Measurements from ENCODE around the gene DNAH6. TPM values are rescaled to one million over a fixed set of nuclear protein-coding genes. Genes with fewer than 3 reads are reported as not detected.
"Not testable (repeated sequence)": the region's sequence is repeated elsewhere in the genome, so short reads cannot be mapped to it uniquely, and the experiment has no call there.

Gene DNAH6
- total RNA-seq, 1 experiment from 2014 or later = 1.6 TPM

GRCh38 chr2:84548303-84548702 is 32.0 kb downstream of the DNAH6 start:
- H3K79me2 ChIP-seq (ENCODE audit: insufficient read depth, low read length) = no peaks in the 10 kb centered on the region
- ATAC-seq (no peak), DNase-seq (ENCODE audit: low read depth, low spot score) (no peak)
- H3K27ac ChIP-seq (ENCODE audit: low read depth, low read length) = no peak overlapping the region
- intact Hi-C loops (cut with micrococcal nuclease) = no loop called here
- RAD21 ChIA-PET (ENCODE audit: low non-redundant PET in 1 of 2, low total read pairs in 2 of 2, uncharacterized antibody in 2 of 2, unreplicated experiment in 2 of 2) = no interaction called here
- no peak overlapping the region for H2AFZ ChIP-seq (ENCODE audit: low read depth, low read length, poor library complexity, severe bottlenecking)
- no peaks in the 10 kb centered on the region for H3K27me3 ChIP-seq (ENCODE audit: insufficient read depth, low read length)
- no peaks in the 10 kb centered on the region for H4K20me1 ChIP-seq (ENCODE audit: insufficient read depth)
- no peaks in the 10 kb centered on the region for H3K4me1 ChIP-seq (ENCODE audit: control insufficient read depth in 1 of 2, insufficient read depth in 2 of 2, low read length in 2 of 2)
- H3K9me2 ChIP-seq (ENCODE audit: insufficient read depth) = no peaks in the 10 kb centered on the region
- H3K9ac ChIP-seq (ENCODE audit: low read length) = no peak overlapping the region
- no peak for TF ChIP-seq FOSL1 (IDR thresholded peaks at IDR 0.05; ENCODE audit: low read depth)
- POLR2A ChIA-PET = no interaction called here
- no peaks in the 10 kb centered on the region for H3K36me3 ChIP-seq (ENCODE audit: control insufficient read depth in 1 of 2, insufficient read depth in 2 of 2, low read length in 2 of 2)
- no peaks in the 10 kb centered on the region for H3K9me3 ChIP-seq (ENCODE audit: control insufficient read depth in 1 of 2, insufficient read depth in 1 of 2, low read depth in 1 of 2, low read length in 2 of 2)
- no TSS peak for BruUV-seq (replicated peaks)
- no peak overlapping the region for H3K4me3 ChIP-seq (replicated peaks in 1 of 2; ENCODE audit: low read depth in 1 of 2, low read length in 2 of 2)
- H3K4me2 ChIP-seq (ENCODE audit: low read length) = no peak overlapping the region
- CTCF ChIA-PET = no interaction called here

DNA sequence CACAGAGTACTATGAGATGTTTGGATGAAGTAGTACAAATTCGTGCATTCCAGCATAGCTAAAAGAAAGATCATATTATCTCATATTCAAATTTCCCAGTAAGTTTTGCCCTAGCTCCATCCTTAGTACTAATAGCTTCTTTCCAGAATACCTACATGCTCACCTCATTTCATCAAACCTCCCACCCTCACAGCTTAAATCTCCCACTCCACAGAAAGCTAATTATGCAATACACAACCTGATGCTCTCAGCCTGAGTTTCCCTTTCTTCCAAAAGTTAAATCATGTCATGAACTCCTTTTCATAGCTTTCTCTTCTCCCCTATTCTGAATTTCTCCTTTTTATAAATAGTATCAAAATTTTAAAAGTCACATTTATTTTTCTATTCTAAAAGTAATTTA is 34.6 kb downstream of the DNAH6 start:
- DNase-seq (ENCODE audit: low read depth, low spot score) (no peak), ATAC-seq (no peak)
- BruUV-seq (replicated peaks) = no TSS peak

DNA sequence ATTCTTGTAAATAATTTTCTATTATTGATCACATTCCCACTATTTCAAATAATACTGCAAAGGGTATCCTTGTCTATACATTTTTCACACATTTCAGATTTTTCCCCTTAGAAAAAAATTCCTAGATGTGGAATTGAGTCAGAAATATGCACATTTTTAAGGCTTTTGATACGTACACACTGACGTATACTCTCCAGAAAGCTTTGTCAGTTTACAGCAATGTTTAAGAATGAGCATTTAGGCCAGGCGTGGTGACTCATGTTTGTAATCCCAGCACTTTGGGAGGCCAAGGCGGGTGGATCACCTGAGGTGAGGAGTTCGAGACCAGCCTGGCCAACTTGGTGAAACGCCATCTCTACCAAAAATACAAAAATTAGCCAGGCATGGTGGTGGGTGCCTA is 35.2 kb downstream of the DNAH6 start:
- DNase-seq (ENCODE audit: low read depth, low spot score); CTCF ChIA-PET; H3K4me2 ChIP-seq (ENCODE audit: low read length); H3K4me3 ChIP-seq (replicated peaks in 1 of 2; ENCODE audit: low read depth in 1 of 2, low read length in 2 of 2); BruUV-seq (replicated peaks); intact Hi-C loops (cut with micrococcal nuclease); RAD21 ChIA-PET (ENCODE audit: low non-redundant PET in 1 of 2, low total read pairs in 2 of 2, uncharacterized antibody in 2 of 2, unreplicated experiment in 2 of 2); H3K9ac ChIP-seq (ENCODE audit: low read length); ATAC-seq; POLR2A ChIA-PET; H3K27me3 ChIP-seq (ENCODE audit: insufficient read depth, low read length); H3K27ac ChIP-seq (ENCODE audit: low read depth, low read length); H2AFZ ChIP-seq (ENCODE audit: low read depth, low read length, poor library complexity, severe bottlenecking); H3K9me3 ChIP-seq (ENCODE audit: control insufficient read depth in 1 of 2, insufficient read depth in 1 of 2, low read depth in 1 of 2, low read length in 2 of 2); H3K36me3 ChIP-seq (ENCODE audit: control insufficient read depth in 1 of 2, insufficient read depth in 2 of 2, low read length in 2 of 2); H4K20me1 ChIP-seq (ENCODE audit: insufficient read depth); H3K9me2 ChIP-seq (ENCODE audit: insufficient read depth); H3K79me2 ChIP-seq (ENCODE audit: insufficient read depth, low read length); H3K4me1 ChIP-seq (ENCODE audit: control insufficient read depth in 1 of 2, insufficient read depth in 2 of 2, low read length in 2 of 2): not testable (repeated sequence)

More for the DNA sequence above, 34.6 kb downstream of the DNAH6 start:
- Histone ChIP-seq H3K4me1 (ENCODE audit: control insufficient read depth in 1 of 2, insufficient read depth in 2 of 2, low read length in 2 of 2) (peaks cover 0 to under 1% of the 10 kb centered on the region in 2 experiments; a peak in 1 of 4 replicates), H3K4me3 (replicated peaks in 1 of 2; ENCODE audit: low read depth in 1 of 2, low read length in 2 of 2) (no peak overlapping the region), H3K9me3 (ENCODE audit: control insufficient read depth in 1 of 2, insufficient read depth in 1 of 2, low read depth in 1 of 2, low read length in 2 of 2) (no peaks in the 10 kb centered on the region), H3K27me3 (ENCODE audit: insufficient read depth, low read length) (no peaks in the 10 kb centered on the region), H2AFZ (ENCODE audit: low read depth, low read length, poor library complexity, severe bottlenecking) (no peak overlapping the region), H3K4me2 (ENCODE audit: low read length) (no peak overlapping the region), H3K27ac (ENCODE audit: low read depth, low read length) (no peak overlapping the region), H3K9me2 (ENCODE audit: insufficient read depth) (no peaks in the 10 kb centered on the region), H4K20me1 (ENCODE audit: insufficient read depth) (no peaks in the 10 kb centered on the region), H3K9ac (ENCODE audit: low read length) (no peak overlapping the region), H3K79me2 (ENCODE audit: insufficient read depth, low read length) (no peaks in the 10 kb centered on the region), H3K36me3 (ENCODE audit: control insufficient read depth in 1 of 2, insufficient read depth in 2 of 2, low read length in 2 of 2) (no peaks in the 10 kb centered on the region)
- ChIA-PET POLR2A (no interaction called here), CTCF (no interaction called here), RAD21 (ENCODE audit: low non-redundant PET in 1 of 2, low total read pairs in 2 of 2, uncharacterized antibody in 2 of 2, unreplicated experiment in 2 of 2) (no interaction called here)
- TF ChIP-seq POLR2A (IDR thresholded peaks at IDR 0.05; ENCODE audit: borderline replicate concordance, extremely low read depth, insufficient read depth, insufficient read length) (no peak), RAD21 (IDR thresholded peaks at IDR 0.05; ENCODE audit: low read depth) (no peak), EZH2 (IDR thresholded peaks at IDR 0.05) (no peak), ZNF274 (IDR thresholded peaks at IDR 0.05; ENCODE audit: low read depth, low read length) (no peak), FOSL1 (IDR thresholded peaks at IDR 0.05; ENCODE audit: low read depth) (no peak), POLR2AphosphoS5 (IDR thresholded peaks at IDR 0.05; ENCODE audit: low read depth, low read length) (no peak), ELF1 (IDR thresholded peaks at IDR 0.05; ENCODE audit: borderline replicate concordance, low read depth) (no peak), CTCF (IDR thresholded peaks at IDR 0.05 in 2 of 3, conservative IDR thresholded peaks at IDR 0.05 in 1 of 3; ENCODE audit: borderline replicate concordance in 1 of 3, insufficient read depth in 1 of 3, low read depth in 2 of 3, low read length in 2 of 3) (no peak), SRF (IDR thresholded peaks at IDR 0.05; ENCODE audit: low read depth) (no peak), SIN3A (IDR thresholded peaks at IDR 0.05; ENCODE audit: low read depth) (no peak), EGR1 (IDR thresholded peaks at IDR 0.05; ENCODE audit: low read depth) (no peak)
- TF ChIP-seq, protein P1, sequence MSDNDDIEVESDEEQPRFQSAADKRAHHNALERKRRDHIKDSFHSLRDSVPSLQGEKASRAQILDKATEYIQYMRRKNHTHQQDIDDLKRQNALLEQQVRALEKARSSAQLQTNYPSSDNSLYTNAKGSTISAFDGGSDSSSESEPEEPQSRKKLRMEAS (IDR thresholded peaks at IDR 0.05) = no peak
- intact Hi-C loops (cut with micrococcal nuclease) = no loop called here
